ENCODE data around the gene METTL6. TPM values are rescaled to one million over a fixed set of nuclear protein-coding genes. Genes with fewer than 3 reads are reported as not detected.

METTL6 gene
- polyA plus RNA-seq, 1 donor (not counting 4 experiments of a cell fraction or from before 2014, with no cell fraction given): 16.3 TPM

DNA sequence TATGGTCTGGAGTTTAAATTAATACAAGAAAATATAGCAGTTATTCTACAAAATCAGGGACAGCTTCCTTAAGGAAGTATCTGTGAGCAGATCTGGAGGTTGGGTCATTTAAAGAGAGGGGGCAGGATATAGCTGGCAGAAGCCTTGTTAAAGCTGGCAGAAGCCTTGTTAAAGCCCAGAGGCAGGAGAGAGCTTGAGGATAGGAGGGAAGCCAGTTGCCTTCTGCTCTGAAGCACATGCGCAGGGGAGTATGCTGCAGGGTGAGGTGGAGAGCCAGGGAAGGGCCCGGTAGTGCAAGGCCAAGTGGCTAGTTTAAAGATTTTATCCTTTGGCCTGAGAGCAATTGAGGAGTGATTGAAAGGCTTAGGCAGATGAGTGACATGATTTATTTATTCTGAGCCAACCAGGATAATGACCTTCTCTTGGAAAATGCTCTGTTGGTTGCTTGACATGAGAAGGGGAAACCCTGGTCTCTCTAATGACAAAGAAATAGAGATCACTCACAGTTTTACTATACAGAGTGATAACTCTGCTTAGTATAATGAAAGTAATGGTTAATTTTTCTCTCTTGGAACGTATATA is 4.0 kb upstream of the METTL6 start:
- Histone ChIP-seq H3K27me3 (ENCODE audit: control insufficient read depth, extremely low read depth, insufficient read depth, low read length) (no peaks in the 10 kb centered on the region), H2AFZ (ENCODE audit: control insufficient read depth, low read length) (no peak overlapping the region), H3K9me1 (ENCODE audit: control insufficient read depth, extremely low read depth, insufficient read depth, low read length) (peaks cover 6% of the 10 kb centered on the region), H3K4me3 (ENCODE audit: control insufficient read depth in 2 of 3, extremely low read depth in 1 of 3, insufficient read depth in 2 of 3, low read depth in 1 of 3, low read length in 3 of 3) (no peak overlapping the region), H3K9me3 (ENCODE audit: control insufficient read depth, low read depth, low read length) (no peaks in the 10 kb centered on the region), H3K4me2 (ENCODE audit: control insufficient read depth, extremely low read depth, insufficient read depth, low read depth, low read length) (no peak overlapping the region), H3K27ac (ENCODE audit: control insufficient read depth, insufficient read depth, low read length) (no peak overlapping the region), H3K36me3 (ENCODE audit: control insufficient read depth in 2 of 2, extremely low read depth in 1 of 2, insufficient read depth in 2 of 2, low read length in 2 of 2) (peaks cover 17 to 33% of the 10 kb centered on the region in 2 experiments), H4K20me1 (ENCODE audit: control insufficient read depth, extremely low read depth, insufficient read depth, low read length) (peaks cover 8% of the 10 kb centered on the region), H3K4me1 (ENCODE audit: control insufficient read depth, extremely low read depth, insufficient read depth, low read length) (peaks cover 10% of the 10 kb centered on the region), H3K79me2 (ENCODE audit: control insufficient read depth, insufficient read depth, low read length) (peaks cover 51% of the 10 kb centered on the region), H3K9ac (ENCODE audit: control insufficient read depth, extremely low read depth, insufficient read depth, low read length) (no peak overlapping the region)
- FAIRE-seq (no peak), DNase-seq (ENCODE audit: low read depth, low spot score) (no peak)
- TF ChIP-seq EZH2 (IDR thresholded peaks at IDR 0.05; ENCODE audit: low read length): no peak
- TF ChIP-seq, protein P1, sequence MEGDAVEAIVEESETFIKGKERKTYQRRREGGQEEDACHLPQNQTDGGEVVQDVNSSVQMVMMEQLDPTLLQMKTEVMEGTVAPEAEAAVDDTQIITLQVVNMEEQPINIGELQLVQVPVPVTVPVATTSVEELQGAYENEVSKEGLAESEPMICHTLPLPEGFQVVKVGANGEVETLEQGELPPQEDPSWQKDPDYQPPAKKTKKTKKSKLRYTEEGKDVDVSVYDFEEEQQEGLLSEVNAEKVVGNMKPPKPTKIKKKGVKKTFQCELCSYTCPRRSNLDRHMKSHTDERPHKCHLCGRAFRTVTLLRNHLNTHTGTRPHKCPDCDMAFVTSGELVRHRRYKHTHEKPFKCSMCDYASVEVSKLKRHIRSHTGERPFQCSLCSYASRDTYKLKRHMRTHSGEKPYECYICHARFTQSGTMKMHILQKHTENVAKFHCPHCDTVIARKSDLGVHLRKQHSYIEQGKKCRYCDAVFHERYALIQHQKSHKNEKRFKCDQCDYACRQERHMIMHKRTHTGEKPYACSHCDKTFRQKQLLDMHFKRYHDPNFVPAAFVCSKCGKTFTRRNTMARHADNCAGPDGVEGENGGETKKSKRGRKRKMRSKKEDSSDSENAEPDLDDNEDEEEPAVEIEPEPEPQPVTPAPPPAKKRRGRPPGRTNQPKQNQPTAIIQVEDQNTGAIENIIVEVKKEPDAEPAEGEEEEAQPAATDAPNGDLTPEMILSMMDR (optimal IDR thresholded peaks at IDR 0.05 in 1 of 3, IDR thresholded peaks at IDR 0.05 in 1 of 3, conservative IDR thresholded peaks at IDR 0.05 in 1 of 3; ENCODE audit: extremely low read depth in 1 of 3, insufficient read depth in 2 of 3, low read length in 3 of 3): no peak
- dilution Hi-C loops (cut with MboI; ENCODE audit: extremely low pct_ligation_motif_present, low sequenced_read_pairs): no loop called here

DNA sequence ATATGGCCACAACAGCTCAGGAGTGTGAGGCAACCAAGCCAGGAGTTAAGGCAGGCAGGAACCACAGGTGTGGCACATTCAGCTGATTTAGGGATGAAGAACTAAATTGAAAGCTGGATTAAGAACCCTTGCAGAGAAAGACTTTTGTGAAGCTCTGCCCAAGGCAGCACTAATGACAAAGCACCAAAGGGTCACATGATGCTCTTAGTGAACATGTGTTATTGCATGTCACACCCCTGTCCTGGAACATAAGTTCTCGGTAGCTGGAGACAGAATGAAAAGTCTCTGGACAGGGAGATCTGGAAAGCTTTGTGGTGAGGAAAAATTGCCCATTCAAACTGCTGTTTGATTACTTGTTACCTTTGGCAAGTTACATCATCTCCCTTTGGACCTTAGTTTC is 3.3 kb upstream of the METTL6 start:
- Histone ChIP-seq H3K4me2 (ENCODE audit: control insufficient read depth, extremely low read depth, insufficient read depth, low read depth, low read length) (no peak overlapping the region), H3K9me1 (ENCODE audit: control insufficient read depth, extremely low read depth, insufficient read depth, low read length) (peaks cover 6% of the 10 kb centered on the region), H3K27me3 (ENCODE audit: control insufficient read depth, extremely low read depth, insufficient read depth, low read length) (no peaks in the 10 kb centered on the region), H3K4me3 (ENCODE audit: control insufficient read depth in 2 of 3, extremely low read depth in 1 of 3, insufficient read depth in 2 of 3, low read depth in 1 of 3, low read length in 3 of 3) (no peak overlapping the region), H3K9me3 (ENCODE audit: control insufficient read depth, low read depth, low read length) (no peaks in the 10 kb centered on the region), H2AFZ (ENCODE audit: control insufficient read depth, low read length) (no peak overlapping the region), H3K9ac (ENCODE audit: control insufficient read depth, extremely low read depth, insufficient read depth, low read length) (no peak overlapping the region), H3K79me2 (ENCODE audit: control insufficient read depth, insufficient read depth, low read length) (peaks cover 57% of the 10 kb centered on the region), H3K27ac (ENCODE audit: control insufficient read depth, insufficient read depth, low read length) (no peak overlapping the region), H4K20me1 (ENCODE audit: control insufficient read depth, extremely low read depth, insufficient read depth, low read length) (peaks cover 8% of the 10 kb centered on the region), H3K4me1 (ENCODE audit: control insufficient read depth, extremely low read depth, insufficient read depth, low read length) (peaks cover 10% of the 10 kb centered on the region), H3K36me3 (ENCODE audit: control insufficient read depth in 2 of 2, extremely low read depth in 1 of 2, insufficient read depth in 2 of 2, low read length in 2 of 2) (peaks cover 15 to 29% of the 10 kb centered on the region in 2 experiments)
- TF ChIP-seq EZH2 (IDR thresholded peaks at IDR 0.05; ENCODE audit: low read length): no peak
- TF ChIP-seq, protein P1 (optimal IDR thresholded peaks at IDR 0.05 in 1 of 3, IDR thresholded peaks at IDR 0.05 in 1 of 3, conservative IDR thresholded peaks at IDR 0.05 in 1 of 3; ENCODE audit: extremely low read depth in 1 of 3, insufficient read depth in 2 of 3, low read length in 3 of 3): no peak
- dilution Hi-C loops (cut with MboI; ENCODE audit: extremely low pct_ligation_motif_present, low sequenced_read_pairs): no loop called here
- DNase-seq (ENCODE audit: low read depth, low spot score): no peak
- no peak for FAIRE-seq
